ENCODE results near the gene FBXW8.

FBXW8 gene

DNA sequence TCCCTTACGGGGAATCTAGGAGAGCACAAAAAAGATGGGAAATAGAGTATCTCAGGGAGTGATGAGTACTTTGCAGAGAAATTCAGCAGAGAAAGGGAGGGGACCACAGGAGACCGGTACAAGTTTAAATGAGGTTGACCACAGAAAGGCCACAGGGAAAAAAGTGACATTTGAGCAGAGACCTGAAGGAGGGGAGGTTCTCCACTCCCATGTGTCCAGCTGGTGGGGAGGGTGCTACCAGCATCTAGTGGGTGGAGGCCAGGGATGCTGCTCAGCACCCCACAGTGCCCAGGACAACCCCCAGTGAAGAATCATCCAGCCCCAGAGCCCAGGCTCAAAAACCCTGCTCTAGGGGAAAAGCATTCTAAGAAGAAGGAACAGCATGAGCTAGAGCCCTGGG lies 153.8 kb downstream of the FBXW8 start:
- Histone ChIP-seq H3K9me3 (ENCODE audit: control insufficient read depth, insufficient read depth, low read depth, low read length) (no peaks in the 10 kb centered on the region), H3K36me3 (ENCODE audit: control insufficient read depth in 2 of 2, insufficient read depth in 1 of 2, low read length in 2 of 2) (no peaks in the 10 kb centered on the region), H3K27ac (ENCODE audit: extremely low read depth, low read depth, low read length) (no peak overlapping the region), H3K4me3 (ENCODE audit: low read depth, low read length) (no peak overlapping the region), H3K4me1 (ENCODE audit: control insufficient read depth, insufficient read depth, low read length) (no peaks in the 10 kb centered on the region)
- ChIA-PET CTCF (no interaction called here), POLR2A (no interaction called here)
- TF ChIP-seq FEZF1 (tag by site-specific recombination; IDR thresholded peaks at IDR 0.05) (no peak), ZNF561 (tag by site-specific recombination; IDR thresholded peaks at IDR 0.05; ENCODE audit: borderline replicate concordance) (no peak), KLF9 (tag by site-specific recombination; IDR thresholded peaks at IDR 0.05; ENCODE audit: low read depth) (no peak), MZF1 (tag by site-specific recombination; IDR thresholded peaks at IDR 0.05; ENCODE audit: borderline replicate concordance) (peak; percentile 72; the same call in 1 of the 2 replicates)

DNA sequence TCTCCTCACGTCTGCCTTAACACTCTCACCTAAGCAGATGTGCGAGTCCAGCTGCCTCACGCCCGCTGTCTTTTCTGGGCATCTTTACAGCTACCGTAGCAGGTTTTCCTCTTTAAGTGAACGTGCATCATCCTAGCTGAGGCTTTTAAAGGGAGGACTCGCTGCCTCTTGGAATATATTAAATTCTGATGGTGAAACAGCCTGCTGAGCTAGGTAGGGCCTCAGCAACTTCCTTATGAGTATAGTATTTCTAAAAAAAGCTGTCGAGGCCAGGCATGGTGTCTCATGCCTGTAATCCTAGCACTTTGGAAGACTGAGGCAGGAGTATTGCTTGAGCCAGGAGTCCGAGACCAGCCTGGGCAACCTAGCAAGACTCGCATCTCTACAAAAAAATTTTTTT lies 156.3 kb downstream of the FBXW8 start:
- Histone ChIP-seq H3K4me1 (ENCODE audit: control insufficient read depth, insufficient read depth, low read length) (no peaks in the 10 kb centered on the region), H3K36me3 (ENCODE audit: control insufficient read depth in 2 of 2, insufficient read depth in 1 of 2, low read length in 2 of 2) (no peaks in the 10 kb centered on the region), H3K27ac (ENCODE audit: extremely low read depth, low read depth, low read length) (no peak overlapping the region), H3K4me3 (ENCODE audit: low read depth, low read length) (no peak overlapping the region), H3K9me3 (ENCODE audit: control insufficient read depth, insufficient read depth, low read depth, low read length) (no peaks in the 10 kb centered on the region)
- TF ChIP-seq ZIC2 (tag by site-specific recombination; IDR thresholded peaks at IDR 0.05) (no peak), ZNF660 (tag by site-specific recombination; IDR thresholded peaks at IDR 0.05) (no peak), ZNF585B (tag by site-specific recombination; IDR thresholded peaks at IDR 0.05) (no peak), OVOL3 (tag by site-specific recombination; IDR thresholded peaks at IDR 0.05) (no peak), SCRT2 (tag by site-specific recombination; IDR thresholded peaks at IDR 0.05) (no peak), ZNF274 (IDR thresholded peaks at IDR 0.05; ENCODE audit: low read length) (no peak), ZNF274 (tag by site-specific recombination; IDR thresholded peaks at IDR 0.05; ENCODE audit: borderline replicate concordance) (no peak), ZNF843 (tag by site-specific recombination; IDR thresholded peaks at IDR 0.05) (no peak), PRDM1 (tag by site-specific recombination; IDR thresholded peaks at IDR 0.05) (no peak), BCL11A (tag by site-specific recombination; IDR thresholded peaks at IDR 0.05; ENCODE audit: low read depth) (no peak), KLF7 (tag by site-specific recombination; IDR thresholded peaks at IDR 0.05; ENCODE audit: borderline replicate concordance) (no peak), FEZF1 (tag by site-specific recombination; IDR thresholded peaks at IDR 0.05) (no peak), ZNF341 (tag by site-specific recombination; IDR thresholded peaks at IDR 0.05; ENCODE audit: low read depth) (no peak), ZNF624 (tag by site-specific recombination; IDR thresholded peaks at IDR 0.05) (no peak), ZNF626 (tag by site-specific recombination; IDR thresholded peaks at IDR 0.05) (no peak), ZNF658 (tag by site-specific recombination; IDR thresholded peaks at IDR 0.05) (no peak), ZNF169 (tag by site-specific recombination; IDR thresholded peaks at IDR 0.05) (no peak)
- TF ChIP-seq, protein P1, sequence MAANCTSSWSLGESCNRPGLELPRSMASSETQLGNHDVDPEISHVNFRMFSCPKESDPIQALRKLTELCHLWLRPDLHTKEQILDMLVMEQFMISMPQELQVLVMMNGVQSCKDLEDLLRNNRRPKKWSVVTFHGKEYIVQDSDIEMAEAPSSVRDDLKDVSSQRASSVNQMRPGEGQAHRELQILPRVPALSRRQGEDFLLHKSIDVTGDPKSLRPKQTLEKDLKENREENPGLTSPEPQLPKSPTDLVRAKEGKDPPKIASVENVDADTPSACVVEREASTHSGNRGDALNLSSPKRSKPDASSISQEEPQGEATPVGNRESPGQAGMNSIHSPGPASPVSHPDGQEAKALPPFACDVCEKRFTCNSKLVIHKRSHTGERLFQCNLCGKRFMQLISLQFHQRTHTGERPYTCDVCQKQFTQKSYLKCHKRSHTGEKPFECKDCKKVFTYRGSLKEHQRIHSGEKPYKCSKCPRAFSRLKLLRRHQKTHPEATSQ (tag by site-specific recombination; IDR thresholded peaks at IDR 0.05): no peak
- TF ChIP-seq, protein P2, sequence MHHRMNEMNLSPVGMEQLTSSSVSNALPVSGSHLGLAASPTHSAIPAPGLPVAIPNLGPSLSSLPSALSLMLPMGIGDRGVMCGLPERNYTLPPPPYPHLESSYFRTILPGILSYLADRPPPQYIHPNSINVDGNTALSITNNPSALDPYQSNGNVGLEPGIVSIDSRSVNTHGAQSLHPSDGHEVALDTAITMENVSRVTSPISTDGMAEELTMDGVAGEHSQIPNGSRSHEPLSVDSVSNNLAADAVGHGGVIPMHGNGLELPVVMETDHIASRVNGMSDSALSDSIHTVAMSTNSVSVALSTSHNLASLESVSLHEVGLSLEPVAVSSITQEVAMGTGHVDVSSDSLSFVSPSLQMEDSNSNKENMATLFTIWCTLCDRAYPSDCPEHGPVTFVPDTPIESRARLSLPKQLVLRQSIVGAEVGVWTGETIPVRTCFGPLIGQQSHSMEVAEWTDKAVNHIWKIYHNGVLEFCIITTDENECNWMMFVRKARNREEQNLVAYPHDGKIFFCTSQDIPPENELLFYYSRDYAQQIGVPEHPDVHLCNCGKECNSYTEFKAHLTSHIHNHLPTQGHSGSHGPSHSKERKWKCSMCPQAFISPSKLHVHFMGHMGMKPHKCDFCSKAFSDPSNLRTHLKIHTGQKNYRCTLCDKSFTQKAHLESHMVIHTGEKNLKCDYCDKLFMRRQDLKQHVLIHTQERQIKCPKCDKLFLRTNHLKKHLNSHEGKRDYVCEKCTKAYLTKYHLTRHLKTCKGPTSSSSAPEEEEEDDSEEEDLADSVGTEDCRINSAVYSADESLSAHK (tag by site-specific recombination; IDR thresholded peaks at IDR 0.05): no peak
- TF ChIP-seq, protein P3, sequence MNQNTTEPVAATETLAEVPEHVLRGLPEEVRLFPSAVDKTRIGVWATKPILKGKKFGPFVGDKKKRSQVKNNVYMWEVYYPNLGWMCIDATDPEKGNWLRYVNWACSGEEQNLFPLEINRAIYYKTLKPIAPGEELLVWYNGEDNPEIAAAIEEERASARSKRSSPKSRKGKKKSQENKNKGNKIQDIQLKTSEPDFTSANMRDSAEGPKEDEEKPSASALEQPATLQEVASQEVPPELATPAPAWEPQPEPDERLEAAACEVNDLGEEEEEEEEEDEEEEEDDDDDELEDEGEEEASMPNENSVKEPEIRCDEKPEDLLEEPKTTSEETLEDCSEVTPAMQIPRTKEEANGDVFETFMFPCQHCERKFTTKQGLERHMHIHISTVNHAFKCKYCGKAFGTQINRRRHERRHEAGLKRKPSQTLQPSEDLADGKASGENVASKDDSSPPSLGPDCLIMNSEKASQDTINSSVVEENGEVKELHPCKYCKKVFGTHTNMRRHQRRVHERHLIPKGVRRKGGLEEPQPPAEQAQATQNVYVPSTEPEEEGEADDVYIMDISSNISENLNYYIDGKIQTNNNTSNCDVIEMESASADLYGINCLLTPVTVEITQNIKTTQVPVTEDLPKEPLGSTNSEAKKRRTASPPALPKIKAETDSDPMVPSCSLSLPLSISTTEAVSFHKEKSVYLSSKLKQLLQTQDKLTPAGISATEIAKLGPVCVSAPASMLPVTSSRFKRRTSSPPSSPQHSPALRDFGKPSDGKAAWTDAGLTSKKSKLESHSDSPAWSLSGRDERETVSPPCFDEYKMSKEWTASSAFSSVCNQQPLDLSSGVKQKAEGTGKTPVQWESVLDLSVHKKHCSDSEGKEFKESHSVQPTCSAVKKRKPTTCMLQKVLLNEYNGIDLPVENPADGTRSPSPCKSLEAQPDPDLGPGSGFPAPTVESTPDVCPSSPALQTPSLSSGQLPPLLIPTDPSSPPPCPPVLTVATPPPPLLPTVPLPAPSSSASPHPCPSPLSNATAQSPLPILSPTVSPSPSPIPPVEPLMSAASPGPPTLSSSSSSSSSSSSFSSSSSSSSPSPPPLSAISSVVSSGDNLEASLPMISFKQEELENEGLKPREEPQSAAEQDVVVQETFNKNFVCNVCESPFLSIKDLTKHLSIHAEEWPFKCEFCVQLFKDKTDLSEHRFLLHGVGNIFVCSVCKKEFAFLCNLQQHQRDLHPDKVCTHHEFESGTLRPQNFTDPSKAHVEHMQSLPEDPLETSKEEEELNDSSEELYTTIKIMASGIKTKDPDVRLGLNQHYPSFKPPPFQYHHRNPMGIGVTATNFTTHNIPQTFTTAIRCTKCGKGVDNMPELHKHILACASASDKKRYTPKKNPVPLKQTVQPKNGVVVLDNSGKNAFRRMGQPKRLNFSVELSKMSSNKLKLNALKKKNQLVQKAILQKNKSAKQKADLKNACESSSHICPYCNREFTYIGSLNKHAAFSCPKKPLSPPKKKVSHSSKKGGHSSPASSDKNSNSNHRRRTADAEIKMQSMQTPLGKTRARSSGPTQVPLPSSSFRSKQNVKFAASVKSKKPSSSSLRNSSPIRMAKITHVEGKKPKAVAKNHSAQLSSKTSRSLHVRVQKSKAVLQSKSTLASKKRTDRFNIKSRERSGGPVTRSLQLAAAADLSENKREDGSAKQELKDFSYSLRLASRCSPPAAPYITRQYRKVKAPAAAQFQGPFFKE (tag by site-specific recombination; IDR thresholded peaks at IDR 0.05; ENCODE audit: borderline replicate concordance): no peak
- ChIA-PET POLR2A (interaction anchor here (0.6 kb wide), 1 partner anchor 8 kb away, joined by 4 read pairs; no protein-coding TSS in a partner anchor), CTCF (no interaction called here)
